Measurements from ENCODE around the gene B4GALT2. TPM values are rescaled to one million over a fixed set of nuclear protein-coding genes. Genes with fewer than 3 reads are reported as not detected.

B4GALT2 gene
- total RNA-seq, 1 donor from 2014 or later: 62.6 TPM

- TF ChIP-seq CTCF (IDR thresholded peaks at IDR 0.05; ENCODE audit: insufficient read depth, low read length, poor library complexity, severe bottlenecking): no peak
Observed at GRCh38 chr1:43981636-43982035, 2.6 kb downstream of the B4GALT2 start.

GRCh38 chr1:43982241-43982640 lies 3.2 kb downstream of the B4GALT2 start:
- H3K36me3 ChIP-seq (ENCODE audit: control insufficient read depth, insufficient read depth, low read length): peaks cover 6% of the 10 kb centered on the region
- TF ChIP-seq CTCF (IDR thresholded peaks at IDR 0.05; ENCODE audit: insufficient read depth, low read length, poor library complexity, severe bottlenecking): no peak
- H3K4me3 ChIP-seq (ENCODE audit: low read depth, low read length): no peak overlapping the region
- no peaks in the 10 kb centered on the region for H3K27me3 ChIP-seq (ENCODE audit: control insufficient read depth, insufficient read depth, low read length)
- no peak for DNase-seq (ENCODE audit: low read depth)

More at GRCh38 chr1:43981636-43982035, 2.6 kb downstream of the B4GALT2 start:
- Histone ChIP-seq H3K4me3 (ENCODE audit: low read depth, low read length) (no peak overlapping the region), H3K36me3 (ENCODE audit: control insufficient read depth, insufficient read depth, low read length) (peaks cover 6% of the 10 kb centered on the region), H3K27me3 (ENCODE audit: control insufficient read depth, insufficient read depth, low read length) (no peaks in the 10 kb centered on the region)
- no peak for DNase-seq (ENCODE audit: low read depth)

- no peak overlapping the region for H3K4me3 ChIP-seq (ENCODE audit: low read depth, low read length)
- no peak for TF ChIP-seq CTCF (IDR thresholded peaks at IDR 0.05; ENCODE audit: insufficient read depth, low read length, poor library complexity, severe bottlenecking)
- no peaks in the 10 kb centered on the region for H3K27me3 ChIP-seq (ENCODE audit: control insufficient read depth, insufficient read depth, low read length)
- DNase-seq (ENCODE audit: low read depth): no peak
- peaks cover 4% of the 10 kb centered on the region for H3K36me3 ChIP-seq (ENCODE audit: control insufficient read depth, insufficient read depth, low read length)
Observed at GRCh38 chr1:43982808-43983207, 3.8 kb downstream of the B4GALT2 start.

- H3K4me3 ChIP-seq (ENCODE audit: low read depth, low read length): no peak overlapping the region
- DNase-seq (ENCODE audit: low read depth): no peak
- no peak for TF ChIP-seq CTCF (IDR thresholded peaks at IDR 0.05; ENCODE audit: insufficient read depth, low read length, poor library complexity, severe bottlenecking)
- no peaks in the 10 kb centered on the region for H3K27me3 ChIP-seq (ENCODE audit: control insufficient read depth, insufficient read depth, low read length)
- H3K36me3 ChIP-seq (ENCODE audit: control insufficient read depth, insufficient read depth, low read length): peaks cover 3% of the 10 kb centered on the region
Observed at GRCh38 chr1:43983253-43983899, 4.4 kb downstream of the B4GALT2 start.

GRCh38 chr1:43984855-43985254 lies 5.8 kb downstream of the B4GALT2 start:
- no peak overlapping the region for H3K4me3 ChIP-seq (ENCODE audit: low read depth, low read length)
- no peak for DNase-seq (ENCODE audit: low read depth)
- H3K36me3 ChIP-seq (ENCODE audit: control insufficient read depth, insufficient read depth, low read length): peaks cover 3% of the 10 kb centered on the region
- H3K27me3 ChIP-seq (ENCODE audit: control insufficient read depth, insufficient read depth, low read length): no peaks in the 10 kb centered on the region
- no peak for TF ChIP-seq CTCF (IDR thresholded peaks at IDR 0.05; ENCODE audit: insufficient read depth, low read length, poor library complexity, severe bottlenecking)

Data from kidney epithelial cell (primary cell).